Suppressor macrophage treated with lipopolysaccharide for 1 hour (primary cell): Measurements from ENCODE around the gene CEP170.
"Not testable (repeated sequence)": the region's sequence is repeated elsewhere in the genome, so short reads cannot be mapped to it uniquely, and the experiment has no call there.

Experiments used
- DNase-seq, 3 donors: peaks; one replicate each; pipeline ENCODE4 v3.0.0-alpha.2; 2020 to 2022

The CEP170 gene

DNA sequence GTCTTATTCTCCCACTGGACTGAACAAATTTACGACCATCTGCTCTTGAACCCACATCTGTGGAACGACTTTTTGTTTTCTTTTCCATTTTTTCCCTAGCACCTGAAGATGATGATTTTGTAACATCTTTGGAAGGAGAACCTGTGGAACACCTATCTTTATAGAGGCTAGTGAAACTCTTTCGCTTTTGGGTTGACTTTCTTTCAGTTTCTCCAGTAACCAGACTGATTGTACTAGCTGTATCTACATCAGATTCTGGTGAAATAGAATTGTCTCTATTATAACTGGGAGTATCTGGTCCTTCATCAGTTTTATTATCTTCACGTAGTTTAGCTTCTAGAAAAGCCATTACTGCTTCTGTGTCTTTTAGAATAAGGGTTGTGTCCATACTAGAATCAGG, 90.2 kb downstream of the CEP170 start:
- DNase-seq = not testable (repeated sequence)

DNA sequence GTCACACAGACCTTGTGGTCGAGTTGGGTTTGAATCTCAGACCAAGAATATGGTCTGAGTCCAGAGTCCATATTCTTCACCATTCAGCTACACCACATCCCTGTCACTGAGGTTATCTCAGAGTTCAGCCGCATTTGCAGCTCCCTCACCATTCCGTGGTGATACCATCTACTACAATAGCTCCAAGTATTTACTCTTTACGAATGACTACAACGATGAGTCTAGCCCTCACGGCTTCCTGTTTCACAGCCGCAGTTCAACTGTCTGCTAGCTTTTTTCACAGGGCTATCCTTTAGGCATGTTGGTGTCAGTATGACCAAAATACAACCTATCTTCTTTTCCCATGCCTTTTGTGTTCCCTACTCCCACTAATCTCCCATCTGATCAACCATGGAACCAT, 104.2 kb downstream of the CEP170 start:
- not testable (repeated sequence) for DNase-seq

DNA sequence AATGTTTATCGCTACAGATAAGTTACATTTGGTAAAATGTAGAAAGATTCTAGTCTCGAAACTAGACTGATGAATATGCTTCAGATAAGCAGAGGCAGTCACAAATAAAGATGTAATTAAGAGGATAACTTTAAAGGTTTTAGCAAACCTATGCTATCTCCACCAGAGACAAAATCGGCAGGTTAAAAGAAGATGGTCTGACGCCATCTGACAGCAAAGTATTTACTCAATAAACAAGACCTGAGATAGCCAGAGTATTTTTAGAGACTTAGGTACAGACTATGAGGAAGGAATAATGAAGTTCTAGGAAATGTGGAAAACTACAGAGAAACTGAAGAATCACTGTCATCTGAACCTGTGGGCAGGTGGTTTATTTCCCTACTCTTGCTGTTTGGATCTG, 106.0 kb downstream of the CEP170 start:
- not testable (repeated sequence) for DNase-seq

DNA sequence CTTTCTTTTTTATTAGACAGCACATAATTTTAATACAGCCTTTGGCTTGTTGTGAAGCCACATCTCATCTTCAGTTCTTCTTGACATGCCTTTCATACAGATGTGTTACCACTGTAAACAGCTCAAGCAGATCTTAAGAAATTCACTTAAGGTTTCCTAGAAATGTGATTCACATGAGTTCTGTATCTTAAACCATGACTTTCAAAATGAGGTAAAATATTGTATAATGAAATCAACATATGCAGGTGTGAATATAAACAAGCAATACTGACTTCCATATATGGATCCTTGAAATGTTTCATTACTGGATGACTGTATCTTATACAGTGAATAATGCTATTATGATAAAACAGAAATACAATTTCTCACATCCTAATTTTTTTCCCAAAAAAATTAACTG, 107.7 kb downstream of the CEP170 start:
- not testable (repeated sequence) for DNase-seq

DNA sequence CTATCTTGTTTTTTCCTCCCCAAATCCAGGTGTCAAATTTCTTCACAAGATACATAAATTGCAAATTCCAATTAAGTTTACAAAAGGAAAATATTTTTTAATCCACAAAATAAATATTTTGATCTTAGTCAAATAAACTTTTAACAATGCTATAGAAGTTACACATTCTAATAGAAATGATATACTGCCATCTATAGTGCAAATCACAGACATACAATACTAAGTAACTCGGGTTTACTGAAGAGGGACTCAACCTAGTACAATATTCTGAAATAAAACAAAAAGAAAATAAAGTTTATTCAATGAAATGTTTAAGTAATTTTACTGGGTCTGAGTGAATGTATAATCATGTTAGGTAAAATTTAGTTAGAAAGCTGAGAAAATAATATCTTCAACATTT, 114.6 kb downstream of the CEP170 start:
- peak in 1 of 3 donors; percentile 8 for DNase-seq

GRCh38 chr1:243122876-243123409, 132.1 kb downstream of the CEP170 start:
- not testable (repeated sequence) for DNase-seq

DNA sequence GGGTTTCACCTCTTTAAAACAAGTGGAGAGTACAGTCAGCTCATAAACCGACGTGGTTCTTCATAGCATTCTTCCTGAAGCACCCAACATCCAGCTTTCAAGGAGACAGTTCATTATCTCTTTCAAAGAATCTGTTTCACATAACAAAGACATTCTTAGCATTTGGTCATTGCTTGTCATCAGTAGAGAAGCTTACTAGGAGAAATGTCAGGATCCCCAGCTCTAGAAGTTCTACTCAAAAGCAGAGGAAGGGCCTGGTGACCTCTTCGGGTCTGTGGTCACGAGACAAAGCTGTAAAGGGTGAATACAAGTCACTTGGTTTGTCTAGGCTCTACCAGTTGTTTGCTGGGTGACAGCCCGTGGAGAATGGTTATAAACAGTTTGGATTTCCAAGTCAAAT, 133.1 kb downstream of the CEP170 start:
- not testable (repeated sequence) for DNase-seq

GRCh38 chr1:243118601-243119322, 136.3 kb downstream of the CEP170 start:
- DNase-seq = not testable (repeated sequence)

- peak in 2 of 3 donors; percentile 20 to 62 for DNase-seq
These were observed 138.9 kb downstream of the CEP170 start for GRCh38 chr1:243116187-243116586.

GRCh38 chr1:243114769-243115168, 140.3 kb downstream of the CEP170 start:
- not testable (repeated sequence) for DNase-seq

- peak; percentile 50 to 73 (median 58) for DNase-seq
These were observed 140.9 kb downstream of the CEP170 start for GRCh38 chr1:243114059-243114713.

GRCh38 chr1:243107171-243107570, 147.9 kb downstream of the CEP170 start:
- not testable (repeated sequence) for DNase-seq

DNA sequence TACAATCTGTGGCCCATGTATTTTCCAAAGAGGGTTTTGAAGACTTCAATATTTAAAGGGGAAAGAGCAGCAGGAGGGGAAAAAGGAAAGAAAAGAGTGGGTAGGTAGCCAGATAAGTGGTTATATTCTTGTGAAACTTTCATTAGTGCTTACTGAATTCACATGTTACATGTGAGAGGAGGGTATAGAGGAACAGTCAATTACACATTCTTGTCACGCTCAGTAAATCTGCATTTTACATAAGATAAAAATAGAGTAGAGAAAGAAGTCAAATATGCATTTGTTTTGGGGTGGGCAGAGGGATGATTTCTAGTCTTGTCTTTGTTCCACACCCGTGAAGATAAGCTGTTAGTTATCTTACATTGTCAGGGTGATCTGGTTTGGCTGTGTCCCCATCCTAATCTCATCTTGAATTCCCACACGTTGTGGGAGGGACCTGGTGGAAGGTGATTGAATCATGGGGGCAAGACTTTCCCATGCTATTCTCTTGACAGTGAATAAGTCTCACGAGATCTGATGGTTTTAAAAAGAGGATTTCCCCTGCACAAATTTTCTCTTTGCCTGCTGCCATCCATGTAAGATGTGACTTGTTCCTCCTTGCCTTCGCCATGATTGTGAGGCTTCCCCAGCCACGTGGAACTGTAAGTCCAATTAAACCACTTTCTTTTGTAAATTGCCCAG, 149.3 kb downstream of the CEP170 start:
- DNase-seq = peak; percentile 26 to 48 (median 28)

DNA sequence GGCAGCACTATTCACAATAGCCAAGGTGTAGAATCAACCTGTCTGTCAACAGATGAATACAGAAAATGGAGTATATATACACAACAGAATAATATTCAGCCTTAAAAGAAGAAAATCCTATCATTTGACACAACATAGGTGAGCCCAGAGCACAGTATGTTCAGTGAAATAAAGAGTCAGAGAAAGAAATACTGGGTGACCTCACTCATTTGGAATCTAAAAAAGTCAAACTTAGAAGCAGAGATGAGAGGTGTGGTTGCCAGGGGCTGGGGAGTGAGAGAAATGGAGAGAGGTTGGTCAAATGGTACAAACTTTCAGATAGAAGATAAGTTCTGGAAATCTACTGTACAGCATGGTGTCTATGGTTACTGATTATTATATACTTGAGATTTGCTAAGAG, 150.0 kb downstream of the CEP170 start:
- DNase-seq = not testable (repeated sequence)

GRCh38 chr1:243104452-243104851, 150.6 kb downstream of the CEP170 start:
- DNase-seq = peak; percentile 20 to 64 (median 64)

GRCh38 chr1:243101551-243102050, 153.5 kb downstream of the CEP170 start:
- DNase-seq = peak; percentile 65 to 80 (median 77)

DNA sequence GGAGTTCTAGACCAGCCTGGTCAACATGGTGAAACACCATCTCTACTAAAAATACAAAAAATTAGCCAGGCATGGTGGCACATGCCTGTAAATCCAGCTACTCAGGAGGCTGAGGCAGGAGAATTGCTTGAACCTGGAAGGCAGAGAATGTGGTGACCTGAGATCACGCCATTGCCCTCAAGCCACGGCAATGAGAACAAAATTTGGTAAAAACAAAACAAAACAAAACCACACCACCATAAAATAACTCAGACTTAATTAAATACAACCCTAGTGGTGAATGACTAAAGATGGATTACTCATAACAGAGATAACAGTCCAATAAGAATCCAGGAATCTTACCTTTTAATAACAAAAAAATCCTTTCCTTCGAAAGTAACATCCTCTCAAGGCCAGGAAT, 167.7 kb downstream of the CEP170 start:
- not testable (repeated sequence) for DNase-seq
